H9 (cell line): Measurements from ENCODE around the gene RAP1GDS1. TPM values are rescaled to one million over a fixed set of nuclear protein-coding genes. Genes with fewer than 3 reads are reported as not detected.

Experiments
- DNase-seq: peaks from one replicate; pipeline ENCODE4 v3.0.0-alpha.2; 2017
- H2AFZ ChIP-seq: one replicate; pipeline ENCODE4 v1.6.1; 2013; ENCODE audit warnings: mild to moderate bottlenecking, low read length, control low read depth, moderate library complexity
- H2AK5ac ChIP-seq: 2 replicates; pipeline ENCODE4 v1.6.1; 2013; ENCODE audit warnings: low read length, control low read depth, mixed read lengths; ENCODE audit not compliant: insufficient read length
- H2BK120ac ChIP-seq: one replicate; pipeline ENCODE4 v1.6.1; 2013; ENCODE audit warnings: low read depth, mild to moderate bottlenecking, low read length, control low read depth, inconsistent platforms; ENCODE audit not compliant: poor library complexity, severe bottlenecking
- H2BK12ac ChIP-seq: 2 replicates; pipeline ENCODE4 v1.6.1; 2013; ENCODE audit warnings: low read length, control low read depth, mixed read lengths, low read depth; ENCODE audit not compliant: insufficient read length
- H2BK15ac ChIP-seq: 2 replicates; pipeline ENCODE4 v1.6.1; 2013; ENCODE audit warnings: low read depth, low read length, control low read depth
- H2BK20ac ChIP-seq: one replicate; pipeline ENCODE4 v1.6.1; 2013; ENCODE audit warnings: low read depth, mild to moderate bottlenecking, low read length, control low read depth, inconsistent platforms; ENCODE audit not compliant: poor library complexity, severe bottlenecking
- H2BK5ac ChIP-seq: 2 replicates; pipeline ENCODE4 v1.6.1; 2013; ENCODE audit warnings: low read length, control low read depth, mixed read lengths; ENCODE audit not compliant: insufficient read length
- H3K14ac ChIP-seq: 2 replicates; pipeline ENCODE4 v1.6.1; 2013; ENCODE audit warnings: low read length, control low read depth; ENCODE audit not compliant: insufficient read depth
- H3K18ac ChIP-seq: 2 replicates; pipeline ENCODE4 v1.6.1; 2013; ENCODE audit warnings: low read depth, mild to moderate bottlenecking, mixed read lengths, low read length, control low read depth; ENCODE audit not compliant: insufficient read length
- H3K23ac ChIP-seq: 2 replicates; pipeline ENCODE4 v1.6.1; 2013; ENCODE audit warnings: low read length, control low read depth, mixed read lengths, low read depth; ENCODE audit not compliant: insufficient read length
- H3K23me2 ChIP-seq: 2 replicates; pipeline ENCODE4 v1.6.1; 2013; ENCODE audit warnings: low read depth, mild to moderate bottlenecking, mixed read lengths, low read length, control low read depth; ENCODE audit not compliant: insufficient read length, poor library complexity, severe bottlenecking
- H3K27ac ChIP-seq: 2 replicates; pipeline ENCODE4 v1.5.1; 2013; ENCODE audit warnings: low read length, control low read depth, mixed read lengths, low read depth; ENCODE audit not compliant: insufficient read length
- H3K27me3 ChIP-seq: 2 replicates; pipeline ENCODE4 v1.6.1; 2013; ENCODE audit warnings: low read length, control low read depth, inconsistent platforms; ENCODE audit not compliant: insufficient read depth
- H3K4ac ChIP-seq: 2 replicates; pipeline ENCODE4 v1.6.1; 2013; ENCODE audit warnings: low read depth, mild to moderate bottlenecking, control low read depth, inconsistent platforms, low read length, moderate library complexity
- H3K4me1 ChIP-seq: 2 replicates; pipeline ENCODE4 v1.6.1; 2013; ENCODE audit warnings: low read length, control low read depth, inconsistent platforms; ENCODE audit not compliant: insufficient read depth
- H3K4me2 ChIP-seq: 2 replicates; pipeline ENCODE4 v1.6.1; 2013; ENCODE audit warnings: low read length, control low read depth, mixed read lengths; ENCODE audit not compliant: insufficient read length, insufficient read depth
- H3K56ac ChIP-seq: 2 replicates; pipeline ENCODE4 v1.6.1; 2013; ENCODE audit warnings: low read depth, mild to moderate bottlenecking, mixed read lengths, low read length, control low read depth; ENCODE audit not compliant: insufficient read length
- H3K79me1 ChIP-seq: 2 replicates; pipeline ENCODE4 v1.6.1; 2013; ENCODE audit warnings: low read depth, mild to moderate bottlenecking, moderate library complexity, low read length, control low read depth, inconsistent platforms; ENCODE audit not compliant: insufficient read depth, poor library complexity, severe bottlenecking
- H3K79me2 ChIP-seq: 2 replicates; pipeline ENCODE4 v1.6.1; 2013; ENCODE audit warnings: low read length, control low read depth, inconsistent platforms; ENCODE audit not compliant: insufficient read depth
- H3K9ac ChIP-seq: 2 replicates; pipeline ENCODE4 v1.6.1; 2013; ENCODE audit warnings: low read length, control low read depth, mixed read lengths; ENCODE audit not compliant: insufficient read length; ENCODE audit errors: extremely low read depth
- H3K9me3 ChIP-seq: one replicate; pipeline ENCODE4 v1.6.1; 2013; ENCODE audit warnings: low read depth, low read length, inconsistent platforms; ENCODE audit not compliant: control insufficient read depth
- H3T11ph ChIP-seq: one replicate; pipeline ENCODE4 v1.6.1; 2013; ENCODE audit warnings: mild to moderate bottlenecking, low read length, control low read depth, inconsistent platforms
- H4K20me1 ChIP-seq: one replicate; pipeline ENCODE4 v1.6.1; 2013; ENCODE audit not compliant: control insufficient read depth, insufficient read length, insufficient read depth
- H4K5ac ChIP-seq: 2 replicates; pipeline ENCODE4 v1.6.1; 2013; ENCODE audit warnings: low read depth, mild to moderate bottlenecking, mixed read lengths, low read length, control low read depth; ENCODE audit not compliant: insufficient read length
- H4K8ac ChIP-seq: replicated peaks from 2 replicates; pipeline ENCODE4 v1.6.1; 2013; ENCODE audit warnings: low read length, control low read depth, mixed read lengths, low read depth; ENCODE audit not compliant: insufficient read length
- H4K91ac ChIP-seq: 2 replicates; pipeline ENCODE4 v1.6.1; 2013; ENCODE audit warnings: low read depth, mild to moderate bottlenecking, moderate library complexity, mixed read lengths, low read length, control low read depth; ENCODE audit not compliant: insufficient read length
- H3K27ac Mint-ChIP-seq, 3 experiments: 2 replicates in 2 of 3; 3 replicates in 1 of 3; pipeline ENCODE4 v1.8.0; 2020 to 2021; ENCODE audit warnings: mixed read lengths in 3 of 3, mild to moderate bottlenecking in 1 of 3, moderate library complexity in 1 of 3
- H3K27me3 Mint-ChIP-seq: 2 replicates; pipeline ENCODE4 v1.8.0; 2021; ENCODE audit warnings: low read depth, mild to moderate bottlenecking, moderate library complexity, mixed read lengths
- H3K36me3 Mint-ChIP-seq, 3 experiments: 2 replicates in 2 of 3; 3 replicates in 1 of 3; pipeline ENCODE4 v1.8.0; 2020 to 2021; ENCODE audit warnings: low read depth in 3 of 3, mixed read lengths in 3 of 3; ENCODE audit not compliant: insufficient read depth in 1 of 3
- H3K4me1 Mint-ChIP-seq, 2 experiments: 2 replicates each; pipeline ENCODE4 v1.8.0; 2020; ENCODE audit warnings: mixed read lengths in 2 of 2
- H3K4me3 Mint-ChIP-seq, 2 experiments: 2 replicates in 1 of 2; 3 replicates in 1 of 2; pipeline ENCODE4 v1.8.0; 2020 to 2021; ENCODE audit warnings: mild to moderate bottlenecking in 2 of 2, mixed read lengths in 2 of 2, moderate library complexity in 1 of 2
- H3K9me3 Mint-ChIP-seq, 2 experiments: 2 replicates in 1 of 2; 3 replicates in 1 of 2; pipeline ENCODE4 v1.8.0; 2020; ENCODE audit warnings: mild to moderate bottlenecking in 2 of 2, mixed read lengths in 2 of 2, moderate library complexity in 1 of 2
- CTCF ChIP-seq: fragments of 200-600 bp; sonication (generic); conservative IDR thresholded peaks from 3 replicates; pipeline ENCODE4 v1.8.0; 2021; ENCODE audit warnings: antibody characterized with exemption, mild to moderate bottlenecking
- WGBS: extraction: QIAGEN DNeasy Blood & Tissue Kit; methylation state at CpG from one replicate; pipeline ENCODE4 v1.1.7; 2013; ENCODE audit warnings: missing lambda C conversion rate, low lambda C conversion rate, mixed read lengths; ENCODE audit not compliant: insufficient read length; ENCODE audit errors: extremely low coverage; 5-methylcytosine and 5-hydroxymethylcytosine counted together
- total RNA-seq: library from RNA; stranded (reverse); gene quantifications from 2 replicates; pipeline ENCODE4 v1.2.1, GENCODE V29; 2021

The RAP1GDS1 gene
- total RNA-seq, 1 experiment from 2014 or later = 25.2 TPM

DNA sequence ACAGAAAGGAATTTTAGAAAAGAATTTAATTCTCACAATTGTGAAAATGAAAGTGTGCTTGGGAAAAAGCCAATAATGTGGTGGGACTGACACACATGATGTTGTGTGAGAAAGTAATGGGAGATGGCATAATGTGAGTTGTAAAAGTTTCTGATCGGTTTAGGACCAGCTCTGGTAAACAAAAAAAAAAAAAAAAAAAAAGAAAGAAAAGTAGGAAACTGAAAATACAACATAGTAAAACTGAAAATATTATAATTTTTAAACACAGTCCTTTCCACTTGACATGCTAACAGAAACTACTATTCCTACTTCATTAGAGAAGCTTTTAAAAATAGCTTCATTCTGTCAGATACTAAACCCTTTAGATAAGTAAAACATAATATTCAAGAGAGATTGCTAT lies 28.2 kb downstream of the RAP1GDS1 start:
- Histone ChIP-seq H3K23me2 (no peaks in the 10 kb centered on the region), H2BK15ac (no peak overlapping the region), H3K27me3 (no peaks in the 10 kb centered on the region), H3K56ac (no peak overlapping the region), H2AK5ac (no peak overlapping the region), H4K20me1 (no peaks in the 10 kb centered on the region), H3K9ac (no peak overlapping the region), H3K27ac (no peak overlapping the region), H3K4ac (no peak overlapping the region), H3K4me2 (no peak overlapping the region), H3K23ac (no peak overlapping the region), H3K4me1 (no peaks in the 10 kb centered on the region), H3T11ph (no peak overlapping the region), H3K9me3 (no peaks in the 10 kb centered on the region), H2AFZ (no peak overlapping the region), H4K5ac (no peak overlapping the region), H4K91ac (no peak overlapping the region), H4K8ac (no peak overlapping the region), H2BK120ac (no peak overlapping the region), H3K79me1 (no peaks in the 10 kb centered on the region), H2BK20ac (no peak overlapping the region), H2BK12ac (no peak overlapping the region), H3K14ac (no peak overlapping the region), H3K79me2 (no peaks in the 10 kb centered on the region; the same call in 1 of the 2 replicates), H3K18ac (no peak overlapping the region), H2BK5ac (no peak overlapping the region)
- Mint-ChIP-seq H3K4me1 (peaks cover 14 to 18% of the 10 kb centered on the region in 2 experiments), H3K4me3 (no peak overlapping the region), H3K36me3 (peaks cover 0 to 2% (median 0%) of the 10 kb centered on the region in 3 experiments; a peak in 2 of 7 replicates), H3K27me3 (no peaks in the 10 kb centered on the region), H3K9me3 (no peaks in the 10 kb centered on the region; a peak in 1 of 5 replicates), H3K27ac (peak overlapping the region in 1 of 3 experiments; percentile 52; a peak in 1 of 7 replicates)
- TF ChIP-seq CTCF = no peak
- no CpG with 5 or more reads among the region's 1 CpG for WGBS
- no peak for DNase-seq
